ENCODE measurements around the gene C4orf50.
A peak's percentile ranks its signal among the peaks of the same experiment; 100 is the strongest.
"Not testable (repeated sequence)": the region's sequence is repeated elsewhere in the genome, so short reads cannot be mapped to it uniquely, and the experiment has no call there.

C4orf50 gene

GRCh38 chr4:5964030-5964429 lies 54.2 kb downstream of the C4orf50 start:
- no peak for DNase-seq

- no peak for DNase-seq
These were observed 54.6 kb downstream of the C4orf50 start for GRCh38 chr4:5963611-5964010.

GRCh38 chr4:5962416-5962815 lies 55.8 kb downstream of the C4orf50 start:
- no peak for DNase-seq

DNA sequence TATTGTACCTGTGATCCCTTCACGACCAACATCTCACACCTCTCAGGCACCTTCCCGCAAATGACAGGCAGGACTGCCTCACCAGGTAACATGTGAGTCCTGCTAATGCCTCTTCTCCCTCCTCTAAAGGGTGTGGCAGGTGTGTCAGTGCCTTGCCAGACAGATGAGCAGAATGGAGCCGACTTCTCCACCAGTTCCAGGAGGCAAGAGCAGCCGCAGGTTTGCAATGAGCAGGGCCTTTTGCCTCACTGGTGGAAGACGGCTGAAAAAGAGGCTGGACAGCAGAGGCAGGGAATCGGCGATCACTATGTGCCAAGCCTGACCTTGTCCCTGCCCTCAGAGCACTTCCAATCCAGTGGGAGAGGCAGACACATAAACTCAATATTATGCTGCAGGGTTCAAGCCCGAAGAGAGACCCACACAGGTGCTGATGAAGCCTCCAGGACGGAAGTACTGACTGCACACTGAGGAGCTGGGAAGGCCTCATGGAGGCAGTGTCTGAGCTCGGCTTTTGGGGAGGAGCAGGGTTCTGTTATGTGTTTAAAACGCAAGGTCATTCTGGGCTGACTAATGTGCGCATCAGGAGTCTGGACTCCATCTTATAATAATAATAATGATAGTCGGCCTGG lies 57.9 kb downstream of the C4orf50 start:
- no peak for DNase-seq

DNA sequence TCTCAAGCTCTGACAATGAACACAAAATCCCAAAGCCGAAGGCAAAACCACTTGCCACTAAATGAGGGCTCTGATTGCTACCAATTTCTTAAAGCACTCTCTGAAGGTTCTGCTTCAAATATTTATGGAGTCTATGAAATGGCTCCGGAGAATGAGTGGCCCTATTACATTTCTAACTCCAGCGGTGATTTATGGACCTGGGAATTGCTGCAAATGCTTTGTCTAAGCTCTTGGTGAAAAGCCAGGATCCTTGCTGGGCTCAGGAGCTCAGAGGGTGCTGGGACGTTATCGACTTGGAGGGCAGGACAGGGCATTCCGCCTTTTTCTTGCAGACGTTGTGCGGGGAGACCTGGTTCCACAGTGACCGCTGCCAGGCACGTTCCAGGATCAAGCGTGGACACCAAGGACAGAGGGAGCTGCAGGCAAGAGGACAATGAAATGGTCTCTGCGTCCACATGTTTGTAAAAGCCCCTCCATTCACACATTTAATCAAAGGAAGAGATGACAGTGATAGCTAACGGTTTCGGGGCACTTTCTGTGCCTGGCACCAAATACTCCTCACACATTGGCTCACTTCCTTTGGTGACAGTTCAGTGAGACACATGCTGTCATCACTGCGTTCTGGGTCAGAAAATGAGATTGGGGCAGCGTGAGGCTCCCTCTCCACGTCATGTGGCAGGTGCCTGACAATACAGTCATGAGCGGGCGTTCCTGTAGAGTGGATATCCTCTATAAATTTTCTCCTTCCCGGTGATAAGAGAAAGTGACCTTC lies 58.8 kb downstream of the C4orf50 start:
- DNase-seq: no peak

DNA sequence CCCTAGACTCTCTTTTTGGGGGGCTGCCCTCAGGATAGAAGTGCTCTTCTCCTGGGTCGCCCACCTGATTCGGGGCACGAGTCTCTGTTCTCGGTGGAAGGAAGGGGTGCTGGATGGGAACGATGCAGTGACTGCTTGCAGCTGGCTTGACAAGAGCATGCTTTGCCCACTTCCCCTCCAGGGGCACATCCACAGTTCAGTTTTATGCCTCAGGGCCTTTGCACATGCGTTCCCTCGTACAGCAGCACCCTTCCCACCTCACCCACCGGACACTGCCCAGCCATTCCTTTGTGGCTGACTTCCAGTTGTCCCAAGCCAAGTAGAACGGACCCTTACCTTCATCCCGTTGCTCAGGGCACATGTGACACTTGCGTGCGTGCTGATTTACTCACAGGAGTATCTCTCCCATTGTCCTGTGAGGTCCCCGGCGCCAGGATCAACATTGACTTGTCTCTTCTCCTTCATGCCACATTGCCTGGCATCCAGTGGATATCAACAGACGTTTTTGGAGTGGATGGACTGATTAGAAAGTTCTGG lies 60.0 kb downstream of the C4orf50 start:
- no peak for DNase-seq

DNA sequence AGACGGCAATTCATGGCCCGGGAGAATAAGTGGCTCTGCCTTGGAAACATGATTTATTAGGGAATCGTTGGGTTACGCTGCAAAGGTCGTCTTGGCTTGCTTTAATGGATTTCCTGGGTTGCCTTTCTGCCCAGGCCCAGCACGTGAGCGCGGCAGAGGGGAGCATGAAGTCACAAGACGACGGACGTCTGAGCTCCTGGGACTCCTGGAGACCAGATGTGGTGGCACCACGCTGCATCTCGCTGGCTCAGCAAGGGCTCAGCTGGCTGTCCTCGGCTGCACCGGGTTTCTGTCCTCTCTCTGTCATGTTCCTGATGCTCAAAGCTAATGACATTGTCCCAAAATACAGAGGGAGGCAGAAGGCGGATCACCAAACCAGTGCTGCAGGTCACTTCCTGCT lies 61.2 kb downstream of the C4orf50 start:
- no peak for DNase-seq

- peak; percentile 93 for DNase-seq
These were observed 61.8 kb downstream of the C4orf50 start for GRCh38 chr4:5956285-5957021.

- no peak for DNase-seq
These were observed 62.4 kb downstream of the C4orf50 start for GRCh38 chr4:5955856-5956255.

GRCh38 chr4:5955201-5955821 lies 62.9 kb downstream of the C4orf50 start:
- DNase-seq: peak; percentile 88

DNA sequence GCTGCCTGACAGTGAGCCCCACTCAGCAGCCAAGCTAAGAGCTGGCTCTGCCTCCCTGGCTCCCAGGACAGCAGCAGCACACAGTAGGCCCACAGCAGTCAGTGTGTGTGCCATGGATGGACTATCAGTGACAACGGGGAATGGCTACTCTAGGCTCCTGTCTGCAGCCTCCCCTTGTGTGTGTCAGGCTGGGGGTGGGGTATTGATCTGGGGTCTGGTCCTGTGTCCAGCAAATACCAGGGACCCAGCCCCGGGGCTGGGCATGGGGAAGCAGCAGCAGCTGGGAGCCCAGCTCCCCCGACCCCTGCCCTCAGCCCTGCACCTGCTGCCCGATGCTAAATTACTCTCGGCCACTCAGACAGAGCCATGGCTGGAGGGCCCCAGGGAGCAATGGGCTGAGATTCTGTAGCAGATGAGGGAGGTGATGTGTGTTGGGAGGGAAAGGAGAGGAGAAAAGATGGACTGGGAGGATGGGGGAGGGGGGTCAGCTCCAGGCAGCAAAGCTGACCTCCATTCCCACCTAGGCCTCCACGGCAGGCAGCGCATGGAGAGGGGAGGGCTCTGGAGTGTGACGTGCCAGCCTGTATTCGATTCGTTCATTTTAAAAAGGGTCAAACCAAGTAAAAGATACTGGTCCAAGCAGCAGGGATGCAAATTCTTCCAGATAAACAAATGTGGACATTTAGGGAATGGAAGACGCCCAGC lies 64.0 kb downstream of the C4orf50 start:
- no peak for DNase-seq

GRCh38 chr4:5952975-5953951 lies 65.0 kb downstream of the C4orf50 start:
- no peak for DNase-seq

DNA sequence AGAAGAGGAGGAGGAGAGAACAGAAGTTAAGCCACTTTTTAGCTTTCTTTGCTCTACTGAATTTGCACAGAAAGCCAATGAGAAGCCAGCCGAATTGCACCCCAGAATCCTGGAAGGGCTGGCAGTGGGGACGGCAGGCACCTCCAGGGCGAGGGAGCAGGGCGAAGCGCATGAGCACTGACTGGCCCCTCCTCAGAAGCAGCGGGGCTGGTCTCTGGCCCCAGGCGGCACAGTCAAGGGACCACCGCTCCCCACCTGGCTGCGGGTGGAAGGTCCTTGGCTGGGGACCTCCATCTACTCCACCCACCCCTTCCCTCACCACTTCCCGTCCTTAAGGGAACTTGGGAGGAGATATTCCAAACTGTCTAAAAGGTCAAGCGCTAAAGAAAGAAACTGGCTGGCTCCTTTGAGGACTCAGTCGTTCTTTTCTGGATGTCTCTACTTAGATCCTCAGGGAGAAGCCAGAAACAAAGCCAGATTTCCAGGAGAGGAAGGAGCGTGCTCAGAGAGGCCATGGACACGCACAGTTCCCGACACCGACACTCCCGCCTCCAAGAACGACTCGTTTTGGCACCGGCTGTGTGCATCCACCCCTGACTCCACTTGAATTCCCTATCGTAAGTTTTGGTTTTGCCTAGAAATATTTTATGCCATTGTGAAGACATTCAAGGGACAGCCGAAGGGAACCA lies 65.8 kb downstream of the C4orf50 start:
- DNase-seq: no peak

DNA sequence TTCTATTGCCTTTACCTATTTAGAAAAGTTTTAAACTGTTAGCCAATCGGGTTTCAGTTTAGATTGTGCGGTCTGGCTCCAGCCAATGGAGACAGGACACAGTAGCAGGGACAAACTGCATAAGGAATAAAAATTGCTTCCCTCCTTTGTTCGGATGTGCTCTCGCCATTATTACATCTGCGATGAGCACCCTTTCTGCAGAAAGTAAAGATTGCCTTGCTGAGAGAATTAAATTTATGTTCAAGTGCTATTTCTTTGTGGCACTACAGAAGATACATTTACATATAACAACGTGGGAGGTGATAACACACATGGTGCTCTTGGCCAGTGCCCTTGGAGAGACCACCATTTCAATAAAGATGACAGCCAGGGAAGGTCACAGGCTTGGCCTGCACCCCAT lies 71.6 kb downstream of the C4orf50 start:
- DNase-seq: not testable (repeated sequence)

DNA sequence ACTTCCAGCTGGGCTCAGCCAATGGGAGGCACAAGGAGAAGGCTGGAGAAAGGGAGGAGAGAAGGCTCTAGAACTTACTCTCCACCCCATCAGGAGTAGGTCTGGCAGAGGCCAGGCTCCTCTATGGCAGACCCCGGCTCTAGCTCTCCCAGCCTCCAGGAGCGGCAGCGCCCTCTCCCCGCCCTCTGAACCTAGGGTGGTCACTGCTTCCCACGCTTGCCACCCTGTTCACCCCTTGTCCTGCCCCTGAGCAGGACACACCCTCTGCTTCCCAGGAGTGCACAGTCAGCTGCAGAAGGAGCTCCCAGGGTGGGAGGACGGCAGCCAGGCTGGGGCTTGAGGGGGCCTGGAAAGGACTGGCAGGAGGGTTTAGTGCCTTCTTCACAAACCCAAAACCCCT lies 72.3 kb downstream of the C4orf50 start:
- DNase-seq: no peak

DNA sequence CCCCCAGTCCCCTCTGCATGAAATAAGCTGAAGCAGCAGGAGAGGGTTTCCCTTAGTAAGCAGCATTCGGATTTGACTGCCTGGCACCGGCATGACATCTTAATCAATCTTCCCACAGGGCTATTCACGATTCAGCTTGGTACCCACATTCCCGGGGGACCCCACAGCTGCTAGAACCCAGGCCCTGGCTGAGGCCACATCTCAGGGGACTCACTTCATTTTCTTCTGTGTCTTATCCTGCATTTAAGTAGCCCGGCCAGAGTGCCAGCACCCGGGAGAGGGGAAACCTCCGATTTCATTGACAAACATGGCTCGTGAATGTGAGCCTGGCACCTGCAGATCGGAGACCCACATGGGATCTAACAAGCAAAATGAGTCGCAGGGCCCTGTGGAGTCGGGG lies 73.1 kb downstream of the C4orf50 start:
- no peak for DNase-seq

- DNase-seq: no peak
These were observed 74.7 kb downstream of the C4orf50 start for GRCh38 chr4:5943561-5943960.

DNA sequence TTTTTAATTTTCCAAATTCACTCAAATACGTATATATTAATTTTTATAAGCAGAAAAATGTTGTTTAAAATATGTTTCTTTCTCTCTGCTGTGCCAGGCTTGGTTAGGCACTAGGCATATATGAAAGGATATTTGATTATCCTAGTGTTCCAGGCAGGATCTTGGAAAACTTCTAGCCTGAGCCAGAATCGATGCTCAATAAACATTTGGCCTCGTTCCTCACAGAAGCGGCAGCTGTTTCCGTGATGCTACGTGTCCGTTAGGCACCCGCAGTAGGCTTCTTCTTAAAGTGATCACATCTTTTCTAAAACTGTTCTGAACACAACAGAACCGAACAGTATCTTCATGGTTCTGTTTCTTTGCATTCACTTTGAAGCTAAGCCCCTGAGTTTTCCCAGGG lies 75.3 kb downstream of the C4orf50 start:
- no peak for DNase-seq

GRCh38 chr4:5941601-5942000 lies 76.6 kb downstream of the C4orf50 start:
- no peak for DNase-seq

GRCh38 chr4:5940470-5941203 lies 77.6 kb downstream of the C4orf50 start:
- peak; percentile 47 for DNase-seq
